ENCODE results near the gene NCOA1. TPM values are rescaled to one million over a fixed set of nuclear protein-coding genes. Genes with fewer than 3 reads are reported as not detected.

Gene NCOA1
- total and polyA plus RNA-seq, 10 of the 15 experiments (the other 5 are each of a cell fraction or from before 2014, with no cell fraction given), result 1.8 to 35.6 (median 6.1) TPM

DNA sequence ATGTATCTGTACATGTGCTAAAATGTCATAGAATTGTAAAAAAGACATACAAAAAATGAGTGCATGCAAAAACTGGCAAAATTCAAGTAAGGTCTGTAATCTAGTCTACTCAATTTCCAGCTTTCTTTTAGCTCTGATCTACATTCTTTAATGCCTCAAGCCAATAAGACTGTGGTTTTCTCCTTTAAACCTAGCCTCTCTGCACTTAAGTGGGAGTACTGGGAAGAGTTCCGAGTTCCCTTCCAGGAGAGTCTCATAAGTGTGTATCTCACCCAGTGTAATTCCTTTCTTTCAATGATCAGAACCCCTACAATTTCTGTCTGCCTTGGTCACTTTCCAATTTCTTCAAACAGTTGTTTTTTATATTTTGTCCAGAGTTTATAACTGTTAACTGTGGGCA, 152.0 kb downstream of the NCOA1 start (continued):
- no peak for TF ChIP-seq RB1 (IDR thresholded peaks at IDR 0.05; ENCODE audit: borderline replicate concordance)
- TF ChIP-seq CBX5 (IDR thresholded peaks at IDR 0.05; ENCODE audit: low read depth), result no peak
- TF ChIP-seq, protein P1, sequence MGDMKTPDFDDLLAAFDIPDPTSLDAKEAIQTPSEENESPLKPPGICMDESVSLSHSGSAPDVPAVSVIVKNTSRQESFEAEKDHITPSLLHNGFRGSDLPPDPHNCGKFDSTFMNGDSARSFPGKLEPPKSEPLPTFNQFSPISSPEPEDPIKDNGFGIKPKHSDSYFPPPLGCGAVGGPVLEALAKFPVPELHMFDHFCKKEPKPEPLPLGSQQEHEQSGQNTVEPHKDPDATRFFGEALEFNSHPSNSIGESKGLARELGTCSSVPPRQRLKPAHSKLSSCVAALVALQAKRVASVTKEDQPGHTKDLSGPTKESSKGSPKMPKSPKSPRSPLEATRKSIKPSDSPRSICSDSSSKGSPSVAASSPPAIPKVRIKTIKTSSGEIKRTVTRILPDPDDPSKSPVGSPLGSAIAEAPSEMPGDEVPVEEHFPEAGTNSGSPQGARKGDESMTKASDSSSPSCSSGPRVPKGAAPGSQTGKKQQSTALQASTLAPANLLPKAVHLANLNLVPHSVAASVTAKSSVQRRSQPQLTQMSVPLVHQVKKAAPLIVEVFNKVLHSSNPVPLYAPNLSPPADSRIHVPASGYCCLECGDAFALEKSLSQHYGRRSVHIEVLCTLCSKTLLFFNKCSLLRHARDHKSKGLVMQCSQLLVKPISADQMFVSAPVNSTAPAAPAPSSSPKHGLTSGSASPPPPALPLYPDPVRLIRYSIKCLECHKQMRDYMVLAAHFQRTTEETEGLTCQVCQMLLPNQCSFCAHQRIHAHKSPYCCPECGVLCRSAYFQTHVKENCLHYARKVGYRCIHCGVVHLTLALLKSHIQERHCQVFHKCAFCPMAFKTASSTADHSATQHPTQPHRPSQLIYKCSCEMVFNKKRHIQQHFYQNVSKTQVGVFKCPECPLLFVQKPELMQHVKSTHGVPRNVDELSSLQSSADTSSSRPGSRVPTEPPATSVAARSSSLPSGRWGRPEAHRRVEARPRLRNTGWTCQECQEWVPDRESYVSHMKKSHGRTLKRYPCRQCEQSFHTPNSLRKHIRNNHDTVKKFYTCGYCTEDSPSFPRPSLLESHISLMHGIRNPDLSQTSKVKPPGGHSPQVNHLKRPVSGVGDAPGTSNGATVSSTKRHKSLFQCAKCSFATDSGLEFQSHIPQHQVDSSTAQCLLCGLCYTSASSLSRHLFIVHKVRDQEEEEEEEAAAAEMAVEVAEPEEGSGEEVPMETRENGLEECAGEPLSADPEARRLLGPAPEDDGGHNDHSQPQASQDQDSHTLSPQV (IDR thresholded peaks at IDR 0.05), result no peak
- TF ChIP-seq, protein P2, sequence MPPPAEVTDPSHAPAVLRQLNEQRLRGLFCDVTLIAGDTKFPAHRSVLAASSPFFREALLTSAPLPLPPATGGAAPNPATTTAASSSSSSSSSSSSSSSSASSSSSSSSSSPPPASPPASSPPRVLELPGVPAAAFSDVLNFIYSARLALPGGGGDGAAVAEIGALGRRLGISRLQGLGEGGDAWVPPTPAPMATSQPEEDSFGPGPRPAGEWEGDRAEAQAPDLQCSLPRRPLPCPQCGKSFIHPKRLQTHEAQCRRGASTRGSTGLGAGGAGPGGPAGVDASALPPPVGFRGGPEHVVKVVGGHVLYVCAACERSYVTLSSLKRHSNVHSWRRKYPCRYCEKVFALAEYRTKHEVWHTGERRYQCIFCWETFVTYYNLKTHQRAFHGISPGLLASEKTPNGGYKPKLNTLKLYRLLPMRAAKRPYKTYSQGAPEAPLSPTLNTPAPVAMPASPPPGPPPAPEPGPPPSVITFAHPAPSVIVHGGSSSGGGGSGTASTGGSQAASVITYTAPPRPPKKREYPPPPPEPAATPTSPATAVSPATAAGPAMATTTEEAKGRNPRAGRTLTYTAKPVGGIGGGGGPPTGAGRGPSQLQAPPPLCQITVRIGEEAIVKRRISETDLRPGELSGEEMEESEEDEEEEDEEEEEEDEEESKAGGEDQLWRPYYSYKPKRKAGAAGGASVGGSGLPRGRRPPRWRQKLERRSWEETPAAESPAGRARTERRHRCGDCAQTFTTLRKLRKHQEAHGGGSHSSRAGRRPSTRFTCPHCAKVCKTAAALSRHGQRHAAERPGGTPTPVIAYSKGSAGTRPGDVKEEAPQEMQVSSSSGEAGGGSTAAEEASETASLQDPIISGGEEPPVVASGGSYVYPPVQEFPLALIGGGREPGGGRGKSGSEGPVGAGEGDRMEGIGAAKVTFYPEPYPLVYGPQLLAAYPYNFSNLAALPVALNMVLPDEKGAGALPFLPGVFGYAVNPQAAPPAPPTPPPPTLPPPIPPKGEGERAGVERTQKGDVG (CRISPR knock-in tag; IDR thresholded peaks at IDR 0.05), result no peak

DNA sequence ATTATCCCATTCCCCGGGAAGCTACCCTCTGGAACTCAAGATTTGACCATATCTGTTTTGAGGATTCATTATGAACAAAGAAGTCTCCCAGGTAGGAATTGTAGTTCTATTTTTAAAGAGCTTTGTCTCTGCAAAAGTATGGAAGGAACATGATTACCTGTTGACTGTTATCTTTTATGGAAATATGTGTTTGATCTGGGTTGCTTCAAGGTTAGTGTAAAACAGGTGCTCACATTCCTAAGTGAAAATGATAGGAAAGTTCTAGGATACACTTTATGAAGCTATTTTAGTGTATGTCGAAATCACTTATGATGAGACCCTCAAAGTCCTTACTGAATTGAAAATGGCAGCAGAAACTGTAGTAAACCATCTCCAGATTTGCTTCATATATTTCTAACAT, 153.0 kb downstream of the NCOA1 start:
- Histone ChIP-seq H3K4me1 (ENCODE audit: control insufficient read depth, insufficient read depth, low read length) (no peaks in the 10 kb centered on the region), H3K27ac (ENCODE audit: control insufficient read depth, insufficient read depth) (no peak overlapping the region), H4K20me1 (ENCODE audit: control insufficient read depth, insufficient read depth) (no peaks in the 10 kb centered on the region), H3K27me3 (replicated peaks in 1 of 2; ENCODE audit: control insufficient read depth in 2 of 2, insufficient read depth in 2 of 2, low read length in 1 of 2) (no peaks in the 10 kb centered on the region), H3K9ac (ENCODE audit: control insufficient read depth, insufficient read depth, low read length) (no peak overlapping the region), H3K4me3 (no peak overlapping the region), H3K36me3 (ENCODE audit: control insufficient read depth in 2 of 2, insufficient read depth in 2 of 2, low read length in 1 of 2) (no peaks in the 10 kb centered on the region), H3K4me2 (ENCODE audit: control insufficient read depth, insufficient read depth) (no peak overlapping the region), H3K79me2 (ENCODE audit: control insufficient read depth, insufficient read depth, low read length) (no peaks in the 10 kb centered on the region), H2AFZ (ENCODE audit: control insufficient read depth, low read depth, low read length) (no peak overlapping the region), H3K9me3 (replicated peaks; ENCODE audit: control insufficient read depth, insufficient read depth, low read length) (no peaks in the 10 kb centered on the region)
- ChIA-PET SMC1A (ENCODE audit: uncharacterized antibody, unreplicated experiment) (interaction anchor here (0.9 to 1.7 kb wide), 5 partner anchors 9 to 401 kb away, joined by 3 read pairs; no protein-coding TSS in a partner anchor), CTCF (interaction anchor here (0.7 to 1.7 kb wide), 3 partner anchors 12 to 29 kb away, joined by 3 to 4 read pairs (median 3); no protein-coding TSS in a partner anchor), POLR2A (no interaction called here), RAD21 (ENCODE audit: unreplicated experiment) (no interaction called here)
- FAIRE-seq, result no peak
- BruUV-seq (replicated peaks), result no TSS peak
- DNase-seq (ENCODE audit: low read depth, low spot score), result no peak
- in situ Hi-C loops (cut with MboI) (no loop called here), intact Hi-C loops (cut with micrococcal nuclease; ENCODE audit: unreplicated experiment) (no loop called here)
- 100% methylated on average over 2 of the region's 2 CpGs for WGBS (ENCODE audit: insufficient coverage, insufficient replicate concordance, low lambda C conversion rate, missing lambda C conversion rate)
- no peak for ATAC-seq
- TF ChIP-seq PML (IDR thresholded peaks at IDR 0.05; ENCODE audit: low read length) (no peak), ZZZ3 (IDR thresholded peaks at IDR 0.05; ENCODE audit: control insufficient read depth, insufficient read length, low read depth) (no peak), BRCA1 (IDR thresholded peaks at IDR 0.05; ENCODE audit: low read depth, low read length) (no peak), SIN3A (IDR thresholded peaks at IDR 0.05; ENCODE audit: low read depth, low read length) (no peak), NR2C1 (IDR thresholded peaks at IDR 0.05) (no peak)
- TF ChIP-seq, protein P3, sequence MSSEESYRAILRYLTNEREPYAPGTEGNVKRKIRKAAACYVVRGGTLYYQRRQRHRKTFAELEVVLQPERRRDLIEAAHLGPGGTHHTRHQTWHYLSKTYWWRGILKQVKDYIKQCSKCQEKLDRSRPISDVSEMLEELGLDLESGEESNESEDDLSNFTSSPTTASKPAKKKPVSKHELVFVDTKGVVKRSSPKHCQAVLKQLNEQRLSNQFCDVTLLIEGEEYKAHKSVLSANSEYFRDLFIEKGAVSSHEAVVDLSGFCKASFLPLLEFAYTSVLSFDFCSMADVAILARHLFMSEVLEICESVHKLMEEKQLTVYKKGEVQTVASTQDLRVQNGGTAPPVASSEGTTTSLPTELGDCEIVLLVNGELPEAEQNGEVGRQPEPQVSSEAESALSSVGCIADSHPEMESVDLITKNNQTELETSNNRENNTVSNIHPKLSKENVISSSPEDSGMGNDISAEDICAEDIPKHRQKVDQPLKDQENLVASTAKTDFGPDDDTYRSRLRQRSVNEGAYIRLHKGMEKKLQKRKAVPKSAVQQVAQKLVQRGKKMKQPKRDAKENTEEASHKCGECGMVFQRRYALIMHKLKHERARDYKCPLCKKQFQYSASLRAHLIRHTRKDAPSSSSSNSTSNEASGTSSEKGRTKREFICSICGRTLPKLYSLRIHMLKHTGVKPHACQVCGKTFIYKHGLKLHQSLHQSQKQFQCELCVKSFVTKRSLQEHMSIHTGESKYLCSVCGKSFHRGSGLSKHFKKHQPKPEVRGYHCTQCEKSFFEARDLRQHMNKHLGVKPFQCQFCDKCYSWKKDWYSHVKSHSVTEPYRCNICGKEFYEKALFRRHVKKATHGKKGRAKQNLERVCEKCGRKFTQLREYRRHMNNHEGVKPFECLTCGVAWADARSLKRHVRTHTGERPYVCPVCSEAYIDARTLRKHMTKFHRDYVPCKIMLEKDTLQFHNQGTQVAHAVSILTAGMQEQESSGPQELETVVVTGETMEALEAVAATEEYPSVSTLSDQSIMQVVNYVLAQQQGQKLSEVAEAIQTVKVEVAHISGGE (CRISPR knock-in tag; IDR thresholded peaks at IDR 0.05), result no peak
- TF ChIP-seq, protein P4, sequence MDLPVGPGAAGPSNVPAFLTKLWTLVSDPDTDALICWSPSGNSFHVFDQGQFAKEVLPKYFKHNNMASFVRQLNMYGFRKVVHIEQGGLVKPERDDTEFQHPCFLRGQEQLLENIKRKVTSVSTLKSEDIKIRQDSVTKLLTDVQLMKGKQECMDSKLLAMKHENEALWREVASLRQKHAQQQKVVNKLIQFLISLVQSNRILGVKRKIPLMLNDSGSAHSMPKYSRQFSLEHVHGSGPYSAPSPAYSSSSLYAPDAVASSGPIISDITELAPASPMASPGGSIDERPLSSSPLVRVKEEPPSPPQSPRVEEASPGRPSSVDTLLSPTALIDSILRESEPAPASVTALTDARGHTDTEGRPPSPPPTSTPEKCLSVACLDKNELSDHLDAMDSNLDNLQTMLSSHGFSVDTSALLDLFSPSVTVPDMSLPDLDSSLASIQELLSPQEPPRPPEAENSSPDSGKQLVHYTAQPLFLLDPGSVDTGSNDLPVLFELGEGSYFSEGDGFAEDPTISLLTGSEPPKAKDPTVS (IDR thresholded peaks at IDR 0.05; ENCODE audit: low read depth, low read length), result no peak

All from GM12878 (cell line).